ENCODE measurements around the gene PERM1. TPM values are rescaled to one million over a fixed set of nuclear protein-coding genes. Genes with fewer than 3 reads are reported as not detected.

PERM1 gene
- total and polyA plus RNA-seq, 9 of the 15 experiments (the other 6 are each of a cell fraction or from before 2014, with no cell fraction given): not detected

DNA sequence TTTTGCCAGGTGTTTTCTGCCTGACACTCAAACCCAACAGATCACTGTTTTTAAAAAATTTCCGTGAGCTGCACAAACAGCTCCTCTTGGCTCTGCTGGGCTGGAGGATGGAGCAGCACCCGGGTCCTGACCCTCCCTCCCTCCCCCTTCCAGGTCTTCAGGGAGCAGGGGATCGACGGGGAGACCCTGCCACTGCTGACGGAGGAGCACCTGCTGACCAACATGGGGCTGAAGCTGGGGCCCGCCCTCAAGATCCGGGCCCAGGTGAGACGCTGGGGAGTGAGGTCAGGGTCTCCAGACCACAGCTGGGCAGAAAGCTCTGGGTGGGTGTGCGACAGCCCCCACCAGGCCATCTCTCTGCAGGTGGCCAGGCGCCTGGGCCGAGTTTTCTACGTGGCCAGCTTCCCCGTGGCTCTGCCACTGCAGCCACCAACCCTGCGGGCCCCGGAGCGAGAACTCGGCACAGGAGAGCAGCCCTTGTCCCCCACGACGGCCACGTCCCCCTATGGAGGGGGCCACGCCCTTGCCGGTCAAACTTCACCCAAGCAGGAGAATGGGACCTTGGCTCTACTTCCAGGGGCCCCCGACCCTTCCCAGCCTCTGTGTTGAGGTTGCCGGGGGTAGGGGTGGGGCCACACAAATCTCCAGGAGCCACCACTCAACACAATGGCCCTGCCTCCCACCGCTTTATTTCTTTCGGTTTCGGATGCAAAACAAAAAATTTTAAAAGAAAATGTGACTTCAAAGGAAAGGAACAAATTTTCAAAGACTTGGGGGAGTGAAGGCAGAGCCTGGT lies 38.1 kb downstream of the PERM1 start (continued):
- TF ChIP-seq, protein P1, sequence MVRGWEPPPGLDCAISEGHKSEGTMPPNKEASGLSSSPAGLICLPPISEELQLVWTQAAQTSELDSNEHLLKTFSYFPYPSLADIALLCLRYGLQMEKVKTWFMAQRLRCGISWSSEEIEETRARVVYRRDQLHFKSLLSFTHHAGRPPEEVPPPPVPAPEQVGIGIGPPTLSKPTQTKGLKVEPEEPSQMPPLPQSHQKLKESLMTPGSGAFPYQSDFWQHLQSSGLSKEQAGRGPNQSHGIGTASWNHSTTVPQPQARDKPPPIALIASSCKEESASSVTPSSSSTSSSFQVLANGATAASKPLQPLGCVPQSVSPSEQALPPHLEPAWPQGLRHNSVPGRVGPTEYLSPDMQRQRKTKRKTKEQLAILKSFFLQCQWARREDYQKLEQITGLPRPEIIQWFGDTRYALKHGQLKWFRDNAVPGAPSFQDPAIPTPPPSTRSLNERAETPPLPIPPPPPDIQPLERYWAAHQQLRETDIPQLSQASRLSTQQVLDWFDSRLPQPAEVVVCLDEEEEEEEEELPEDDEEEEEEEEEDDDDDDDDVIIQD (CRISPR knock-in tag; IDR thresholded peaks at IDR 0.05): no peak

DNA sequence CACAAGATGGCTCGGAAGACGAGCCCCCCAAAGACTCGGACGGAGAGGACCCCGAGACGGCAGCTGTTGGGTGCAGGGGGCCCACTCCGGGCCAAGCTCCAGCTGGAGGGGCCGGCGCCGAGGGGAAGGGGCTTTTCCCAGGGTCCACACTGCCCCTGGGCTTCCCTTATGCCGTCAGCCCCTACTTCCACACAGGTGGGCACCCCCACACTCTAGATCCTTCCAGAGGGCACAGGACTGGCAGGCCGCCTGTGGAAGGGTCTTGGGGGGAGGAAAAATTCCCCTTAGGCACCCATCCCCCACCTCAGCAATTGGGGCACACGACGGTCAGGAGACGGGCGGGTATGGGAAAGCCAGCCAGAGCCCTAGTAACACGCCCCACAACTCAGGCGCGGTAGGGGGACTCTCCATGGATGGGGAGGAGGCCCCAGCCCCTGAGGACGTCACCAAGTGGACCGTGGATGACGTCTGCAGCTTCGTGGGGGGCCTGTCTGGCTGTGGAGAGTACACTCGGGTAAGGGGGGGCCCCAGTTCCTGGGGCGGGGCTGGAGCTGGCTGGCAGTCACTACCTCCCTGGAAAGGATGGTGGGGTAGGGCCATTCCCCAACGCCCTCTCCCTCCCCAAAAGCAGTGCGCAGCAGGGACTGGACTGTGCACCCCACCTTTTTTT lies 38.9 kb downstream of the PERM1 start:
- Histone ChIP-seq H3K4me2 (ENCODE audit: insufficient read depth, low read length) (no peak overlapping the region), H3K79me2 (ENCODE audit: control insufficient read depth, insufficient read depth, low read length) (no peaks in the 10 kb centered on the region), H3K4me1 (replicated peaks in 1 of 2; ENCODE audit: control insufficient read depth in 2 of 2, insufficient read depth in 2 of 2, low read length in 2 of 2) (peaks cover 28 to 92% of the 10 kb centered on the region in 2 experiments), H3K9me1 (ENCODE audit: control insufficient read depth, insufficient read depth, low read length) (no peaks in the 10 kb centered on the region), H4K20me1 (replicated peaks; ENCODE audit: control insufficient read depth, insufficient read depth, low read length) (peaks cover 21% of the 10 kb centered on the region; the same call in 1 of the 2 replicates), H3K36me3 (ENCODE audit: control insufficient read depth, insufficient read depth, low read length) (peaks cover 44% of the 10 kb centered on the region; the same call in 2 of the 3 replicates), H3K27ac (ENCODE audit: extremely low read depth, low read depth, low read length) (no peak overlapping the region), H3K27me3 (ENCODE audit: control insufficient read depth in 2 of 2, insufficient read depth in 2 of 2, low read length in 2 of 2) (no peaks in the 10 kb centered on the region), H3K9me3 (replicated peaks; ENCODE audit: control insufficient read depth, insufficient read depth, low read depth, low read length) (no peaks in the 10 kb centered on the region), H3K4me3 (no peak overlapping the region), H2AFZ (ENCODE audit: low read depth, low read length) (no peak overlapping the region), H3K9ac (ENCODE audit: insufficient read depth in 1 of 2, low read depth in 2 of 2, low read length in 2 of 2) (0 out of 4 replicates have a peak overlapping the region, but pooled peaks of 1 of the 2 experiments have one; percentile 19)
- CTCF ChIA-PET (ENCODE audit: low intra/inter-chr PET ratio): no interaction called here
- FAIRE-seq (peak; percentile 62), DNase-seq (ENCODE audit: extremely low read depth in 1 of 4, low spot score in 3 of 4) (peak; percentile 49 to 57 (median 53)), ATAC-seq (no peak)
- BruUV-seq (replicated peaks): no TSS peak
- intact Hi-C loops (cut with micrococcal nuclease): no loop called here
- in situ Hi-C loops (cut with MboI): no loop called here
- POLR2A ChIA-PET: interaction anchor here (0.6 to 1.4 kb wide), 6 partner anchors 10 to 52 kb away, joined by 3 to 4 read pairs (median 3); partner anchors contain the start of gene NOC2L
- 18% methylated on average over 24 of the region's 27 CpGs for whole genome bisulfite sequencing (ENCODE audit: insufficient coverage, low coverage, missing lambda C conversion rate)
- TF ChIP-seq, protein P2, sequence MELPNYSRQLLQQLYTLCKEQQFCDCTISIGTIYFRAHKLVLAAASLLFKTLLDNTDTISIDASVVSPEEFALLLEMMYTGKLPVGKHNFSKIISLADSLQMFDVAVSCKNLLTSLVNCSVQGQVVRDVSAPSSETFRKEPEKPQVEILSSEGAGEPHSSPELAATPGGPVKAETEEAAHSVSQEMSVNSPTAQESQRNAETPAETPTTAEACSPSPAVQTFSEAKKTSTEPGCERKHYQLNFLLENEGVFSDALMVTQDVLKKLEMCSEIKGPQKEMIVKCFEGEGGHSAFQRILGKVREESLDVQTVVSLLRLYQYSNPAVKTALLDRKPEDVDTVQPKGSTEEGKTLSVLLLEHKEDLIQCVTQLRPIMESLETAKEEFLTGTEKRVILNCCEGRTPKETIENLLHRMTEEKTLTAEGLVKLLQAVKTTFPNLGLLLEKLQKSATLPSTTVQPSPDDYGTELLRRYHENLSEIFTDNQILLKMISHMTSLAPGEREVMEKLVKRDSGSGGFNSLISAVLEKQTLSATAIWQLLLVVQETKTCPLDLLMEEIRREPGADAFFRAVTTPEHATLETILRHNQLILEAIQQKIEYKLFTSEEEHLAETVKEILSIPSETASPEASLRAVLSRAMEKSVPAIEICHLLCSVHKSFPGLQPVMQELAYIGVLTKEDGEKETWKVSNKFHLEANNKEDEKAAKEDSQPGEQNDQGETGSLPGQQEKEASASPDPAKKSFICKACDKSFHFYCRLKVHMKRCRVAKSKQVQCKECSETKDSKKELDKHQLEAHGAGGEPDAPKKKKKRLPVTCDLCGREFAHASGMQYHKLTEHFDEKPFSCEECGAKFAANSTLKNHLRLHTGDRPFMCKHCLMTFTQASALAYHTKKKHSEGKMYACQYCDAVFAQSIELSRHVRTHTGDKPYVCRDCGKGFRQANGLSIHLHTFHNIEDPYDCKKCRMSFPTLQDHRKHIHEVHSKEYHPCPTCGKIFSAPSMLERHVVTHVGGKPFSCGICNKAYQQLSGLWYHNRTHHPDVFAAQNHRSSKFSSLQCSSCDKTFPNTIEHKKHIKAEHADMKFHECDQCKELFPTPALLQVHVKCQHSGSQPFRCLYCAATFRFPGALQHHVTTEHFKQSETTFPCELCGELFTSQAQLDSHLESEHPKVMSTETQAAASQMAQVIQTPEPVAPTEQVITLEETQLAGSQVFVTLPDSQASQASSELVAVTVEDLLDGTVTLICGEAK (IDR thresholded peaks at IDR 0.05): no peak
- TF ChIP-seq, protein P2 (CRISPR knock-in tag; IDR thresholded peaks at IDR 0.05): no peak
- TF ChIP-seq SUPT5H (IDR thresholded peaks at IDR 0.05) (peak; percentile 77), PTBP1 (IDR thresholded peaks at IDR 0.05; ENCODE audit: low read depth, low read length) (peak; percentile 50; the same call in 1 of the 2 replicates), PHF20 (IDR thresholded peaks at IDR 0.05; ENCODE audit: partially characterized antibody) (no peak), ARNT (IDR thresholded peaks at IDR 0.05) (no peak), XRCC5 (IDR thresholded peaks at IDR 0.05; ENCODE audit: low read depth, low read length) (0 out of 2 replicates have a peak, but pooled peaks have one; percentile 28)

All from K562 (cell line).